SK-N-SH (cell line): ENCODE data around the gene NSUN4. TPM values are rescaled to one million over a fixed set of nuclear protein-coding genes. Genes with fewer than 3 reads are reported as not detected.
"Not testable (repeated sequence)": the region's sequence is repeated elsewhere in the genome, so short reads cannot be mapped to it uniquely, and the experiment has no call there.

Source experiments
- CTCF ChIA-PET: fragments of 300-600, 350-600 bp; formaldehyde crosslinking; extraction: SDS; loops from one replicate; lab custom pipeline; 2021; lab: Yijun Ruan, JAX
- POLR2A ChIA-PET: fragments of 350-600 bp; sonication (Branson Sonifier 250); formaldehyde crosslinking; extraction: SDS; loops from one replicate; lab custom pipeline; 2020; ENCODE audit warnings: antibody characterized with exemption, inconsistent platforms; lab: Yijun Ruan, JAX
- DNase-seq: peaks from one replicate; pipeline ENCODE4 v3.0.0; 2012
- H2AFZ ChIP-seq: fragments of 200-600 bp; sonication (generic); 2 replicates; pipeline ENCODE4 v1.8.1; 2016; ENCODE audit warnings: antibody characterized with exemption, mild to moderate bottlenecking, low read depth
- H3F3A ChIP-seq: fragments of 200-600 bp; sonication (generic); replicated peaks from 2 replicates; pipeline ENCODE3; 2016; ENCODE audit warnings: antibody characterized with exemption, mild to moderate bottlenecking; ENCODE audit not compliant: insufficient read depth
- H3K27ac ChIP-seq, 2 experiments: fragments of 200-500 bp in 1 of 2; fragments of 200-600 bp in 1 of 2; sonication (Bioruptor generic) in 1 of 2; sonication (generic), shearing (Covaris generic) in 1 of 2; 2 replicates each; pipeline versions ENCODE4 v1.5.1 to v1.6.1; 2014 to 2016; ENCODE audit warnings: low read depth in 2 of 2, inconsistent platforms in 1 of 2, low read length in 1 of 2, mild to moderate bottlenecking in 1 of 2, mixed read lengths in 1 of 2
- H3K27me3 ChIP-seq: fragments of 200-600 bp; sonication (generic), shearing (Covaris generic); 2 replicates; pipeline ENCODE4 v1.6.1; 2016; ENCODE audit warnings: mixed run types; ENCODE audit not compliant: insufficient read depth
- H3K36me3 ChIP-seq, 2 experiments: fragments of 200-500 bp in 1 of 2; fragments of 200-600 bp in 1 of 2; sonication (Bioruptor generic) in 1 of 2; sonication (generic) in 1 of 2; replicated peaks in 1 of 2; 2 replicates each; pipeline versions ENCODE3 to v1.5.1; 2014 to 2016; ENCODE audit warnings: low read length in 1 of 2, mild to moderate bottlenecking in 1 of 2; ENCODE audit not compliant: insufficient read depth in 2 of 2, control insufficient read depth in 1 of 2
- H3K4me1 ChIP-seq, 2 experiments: fragments of 200-500 bp in 1 of 2; fragments of 200-600 bp in 1 of 2; sonication (Bioruptor generic) in 1 of 2; sonication (generic), shearing (Covaris generic) in 1 of 2; 2 replicates each; pipeline versions ENCODE4 v1.5.1 to v1.6.1; 2014 to 2016; ENCODE audit warnings: low read depth in 1 of 2, low read length in 1 of 2, mixed run types in 1 of 2; ENCODE audit not compliant: insufficient read depth in 2 of 2, control insufficient read depth in 1 of 2
- H3K4me2 ChIP-seq: fragments of 200-600 bp; sonication (generic), shearing (Covaris generic); 2 replicates; pipeline ENCODE4 v1.6.1; 2017; ENCODE audit warnings: mixed run types
- H3K4me3 ChIP-seq, 2 experiments: fragments of 200-500 bp in 1 of 2; fragments of 200-600 bp in 1 of 2; sonication (Bioruptor generic) in 1 of 2; sonication (generic), shearing (Covaris generic) in 1 of 2; 2 replicates each; pipeline versions ENCODE4 v1.5.1 to v1.8.1; 2014 to 2016; ENCODE audit warnings: low read depth in 2 of 2, inconsistent platforms in 1 of 2, low read length in 1 of 2, mild to moderate bottlenecking in 1 of 2, mixed read lengths in 1 of 2, moderate library complexity in 1 of 2
- H3K79me2 ChIP-seq: fragments of 200-600 bp; sonication (generic); 2 replicates; pipeline ENCODE4 v1.8.1; 2017; ENCODE audit warnings: mild to moderate bottlenecking; ENCODE audit not compliant: insufficient read depth
- H3K9ac ChIP-seq: fragments of 200-600 bp; sonication (generic); 2 replicates; pipeline ENCODE4 v1.6.1; 2017; ENCODE audit warnings: mixed run types
- H3K9me2 ChIP-seq: fragments of 200-600 bp; sonication (generic); 2 replicates; pipeline ENCODE4 v1.6.1; 2017; ENCODE audit warnings: mixed run types
- H3K9me3 ChIP-seq: fragments of 200-600 bp; sonication (generic); 2 replicates; pipeline ENCODE4 v1.6.1; 2017; ENCODE audit warnings: mixed run types, mild to moderate bottlenecking, moderate library complexity
- H4K20me1 ChIP-seq: fragments of 200-600 bp; sonication (generic); 2 replicates; pipeline ENCODE4 v1.6.1; 2017; ENCODE audit warnings: mild to moderate bottlenecking, mixed run types; ENCODE audit not compliant: insufficient read depth
- FOXJ3 ChIP-seq: sonication (generic); formaldehyde crosslinking; IDR thresholded peaks from 2 replicates; pipeline ENCODE4 v1.5.1; 2020; ENCODE audit warnings: mild to moderate bottlenecking, missing genetic modification reagents
- MXI1 ChIP-seq: IDR thresholded peaks from 2 replicates; pipeline ENCODE4 v1.6.1; 2012; ENCODE audit warnings: mild to moderate bottlenecking, low read depth, low read length, improper control_type of control experiment
- NFIC ChIP-seq: IDR thresholded peaks from 2 replicates; pipeline ENCODE4 v1.4.0; 2012; ENCODE audit warnings: borderline replicate concordance
- NRF1 ChIP-seq: IDR thresholded peaks from 2 replicates; pipeline ENCODE4 v1.6.1; 2012; ENCODE audit warnings: low read depth, mild to moderate bottlenecking, low read length
- PBX3 ChIP-seq: IDR thresholded peaks from 2 replicates; pipeline ENCODE4; 2012
- POLR2AphosphoS5 ChIP-seq: IDR thresholded peaks from 2 replicates; pipeline ENCODE4 v1.6.1; 2012; ENCODE audit warnings: low read depth, low read length
- SMC3 ChIP-seq: IDR thresholded peaks from 2 replicates; pipeline ENCODE4 v1.6.1; 2012; ENCODE audit warnings: low read depth, low read length, improper control_type of control experiment
- TAF1 ChIP-seq: IDR thresholded peaks from 2 replicates; pipeline ENCODE4 v1.6.1; 2012; ENCODE audit warnings: low read depth, mild to moderate bottlenecking, low read length, moderate library complexity, borderline replicate concordance
- TEAD4 ChIP-seq: IDR thresholded peaks from 2 replicates; pipeline ENCODE4 v1.4.0; 2012; ENCODE audit warnings: mild to moderate bottlenecking, borderline replicate concordance; ENCODE audit not compliant: insufficient read depth
- USF2 ChIP-seq: fragments of 150-350 bp; IDR thresholded peaks from 2 replicates; pipeline ENCODE4 v1.6.1; 2017; ENCODE audit warnings: antibody characterized with exemption, low read length, low read depth, borderline replicate concordance
- ZBTB33 ChIP-seq: IDR thresholded peaks from 2 replicates; pipeline ENCODE4 v1.4.0; 2012; ENCODE audit warnings: low read depth, borderline replicate concordance
- WGBS: methylation state at CpG from one replicate; pipeline ENCODE4 v1.1.6; 2017; ENCODE audit warnings: low lambda C conversion rate; 5-methylcytosine and 5-hydroxymethylcytosine counted together
- polyA plus RNA-seq, 3 experiments: library from polyadenylated mRNA; depleted of rRNA; stranded (reverse); fragments of >200 nt; gene quantifications; 2 replicates each; pipeline ENCODE4 v1.2.3, GENCODE V29; 2012

NSUN4 gene
- polyA plus RNA-seq, 1 of the 3 experiments (the other 2 are of a cell fraction): 14.7 TPM

- TF ChIP-seq USF2 (no peak), MXI1 (no peak), FOXJ3 (CRISPR knock-in tag) (no peak), ZBTB33 (no peak), NRF1 (no peak), TEAD4 (no peak), SMC3 (no peak), POLR2AphosphoS5 (no peak), NFIC (no peak), TAF1 (no peak)
Measured at GRCh38 chr1:46345281-46345680, 4.7 kb downstream of the NSUN4 start (continued).

DNA sequence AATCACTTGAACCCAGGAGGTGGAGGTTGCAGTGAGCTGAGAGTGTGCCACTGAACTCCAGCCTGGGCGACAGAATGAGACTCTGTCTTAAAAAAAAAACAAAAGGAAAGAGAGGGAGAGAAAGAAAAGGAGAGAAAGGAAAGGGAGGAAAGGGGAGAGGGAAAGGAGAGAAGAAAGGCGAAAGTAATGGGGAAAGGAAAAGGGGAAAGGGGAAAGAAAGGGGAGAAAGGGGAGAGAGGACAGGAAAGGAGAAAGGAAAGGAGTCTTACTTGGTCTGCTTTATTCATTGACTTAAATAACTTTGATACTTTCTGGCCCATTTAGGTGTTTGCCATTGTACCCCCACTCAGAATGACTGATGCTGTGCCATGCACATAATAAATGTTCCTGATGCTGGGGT lies 11.8 kb downstream of the NSUN4 start:
- Histone ChIP-seq H3K27me3 (no peaks in the 10 kb centered on the region), H3K79me2 (peaks cover 5% of the 10 kb centered on the region; the same call in 1 of the 2 replicates), H3K4me2 (no peak overlapping the region), H3K36me3 (peaks cover 42 to 53% of the 10 kb centered on the region in 2 experiments), H3K9me3 (no peaks in the 10 kb centered on the region), H3K9me2 (no peaks in the 10 kb centered on the region), H3K4me3 (no peak overlapping the region), H3F3A (peaks cover 2% of the 10 kb centered on the region), H2AFZ (no peak overlapping the region), H4K20me1 (no peaks in the 10 kb centered on the region), H3K27ac (no peak overlapping the region), H3K4me1 (no peaks in the 10 kb centered on the region), H3K9ac (no peak overlapping the region)
- ChIA-PET POLR2A (interaction anchor here (1.4 kb wide), 1 partner anchor 9 kb away, joined by 5 read pairs; no protein-coding TSS in a partner anchor), CTCF (no interaction called here)
- DNase-seq: no peak
- no peak for TF ChIP-seq MXI1
- TF ChIP-seq PBX3: no peak
- WGBS: 94% methylated on average over 2 of the region's 2 CpGs

DNA sequence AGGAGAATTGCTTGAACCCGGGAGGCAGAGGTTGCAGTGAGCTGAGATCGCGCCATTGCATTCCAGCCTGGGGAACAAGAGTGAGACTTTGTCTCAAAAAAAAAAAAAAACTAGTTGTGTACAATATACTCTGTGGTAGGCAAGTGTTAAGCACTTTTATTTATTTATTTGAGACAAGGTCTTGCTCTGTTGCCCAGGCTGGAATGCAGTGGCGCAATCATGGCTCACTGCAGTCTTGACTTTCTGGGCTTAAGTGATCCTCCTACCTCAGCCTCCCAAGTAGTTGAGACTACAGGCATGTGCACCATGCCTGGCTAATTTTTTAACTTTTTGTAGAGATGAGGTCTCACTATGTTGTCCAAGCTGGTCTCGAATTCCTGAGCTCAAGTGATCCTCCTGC lies 15.3 kb downstream of the NSUN4 start:
- H3K4me1 ChIP-seq, H3K79me2 ChIP-seq, H3K4me3 ChIP-seq, H3K27ac ChIP-seq, H3K9me3 ChIP-seq, H2AFZ ChIP-seq, H3K9me2 ChIP-seq, H4K20me1 ChIP-seq, DNase-seq, H3K27me3 ChIP-seq, H3K4me2 ChIP-seq, H3F3A ChIP-seq, H3K9ac ChIP-seq: not testable (repeated sequence)
- H3K36me3 ChIP-seq: peaks cover 40 to 45% of the 10 kb centered on the region in 2 experiments
- ChIA-PET POLR2A (interaction anchor here (1.0 kb wide), 1 partner anchor 15 kb away, joined by 3 read pairs; the partner anchor contains the start of gene NSUN4), CTCF (interaction anchor here (1.0 kb wide), 1 partner anchor 8 kb away, joined by 3 read pairs; no protein-coding TSS in a partner anchor)
- WGBS: 89% methylated on average over 5 of the region's 5 CpGs
